Esophagus muscularis mucosa (tissue), 4 donors: ENCODE measurements around the gene TANGO2.

ENCODE experiments used
- EP300 ChIP-seq: sonication (generic); formaldehyde crosslinking; IDR thresholded peaks from one replicate; pipeline ENCODE4 v1.6.1; 2017; ENCODE audit warnings: antibody characterized with exemption
- POLR2A ChIP-seq: fragments of 450-650 bp; IDR thresholded peaks from one replicate; pipeline ENCODE4 v1.6.1; 2017; ENCODE audit warnings: antibody characterized with exemption, moderate library complexity, mild to moderate bottlenecking, low read depth
- POLR2AphosphoS5 ChIP-seq, 2 donors: sonication (generic); formaldehyde crosslinking; IDR thresholded peaks; one replicate each; pipeline ENCODE4 v1.6.1; 2017; ENCODE audit warnings: antibody characterized with exemption in 2 of 2
- TF ChIP-seq, protein P1 (sequence below), 3 experiments: fragments of 200-600 bp in 2 of 3; fragments of 450-650 bp in 1 of 3; sonication (generic) in 2 of 3; IDR thresholded peaks; one replicate each; pipeline ENCODE4 v1.5.1; 2017 to 2019; ENCODE audit warnings: antibody characterized with exemption in 3 of 3, mild to moderate bottlenecking in 2 of 3, moderate library complexity in 1 of 3

DNA sequence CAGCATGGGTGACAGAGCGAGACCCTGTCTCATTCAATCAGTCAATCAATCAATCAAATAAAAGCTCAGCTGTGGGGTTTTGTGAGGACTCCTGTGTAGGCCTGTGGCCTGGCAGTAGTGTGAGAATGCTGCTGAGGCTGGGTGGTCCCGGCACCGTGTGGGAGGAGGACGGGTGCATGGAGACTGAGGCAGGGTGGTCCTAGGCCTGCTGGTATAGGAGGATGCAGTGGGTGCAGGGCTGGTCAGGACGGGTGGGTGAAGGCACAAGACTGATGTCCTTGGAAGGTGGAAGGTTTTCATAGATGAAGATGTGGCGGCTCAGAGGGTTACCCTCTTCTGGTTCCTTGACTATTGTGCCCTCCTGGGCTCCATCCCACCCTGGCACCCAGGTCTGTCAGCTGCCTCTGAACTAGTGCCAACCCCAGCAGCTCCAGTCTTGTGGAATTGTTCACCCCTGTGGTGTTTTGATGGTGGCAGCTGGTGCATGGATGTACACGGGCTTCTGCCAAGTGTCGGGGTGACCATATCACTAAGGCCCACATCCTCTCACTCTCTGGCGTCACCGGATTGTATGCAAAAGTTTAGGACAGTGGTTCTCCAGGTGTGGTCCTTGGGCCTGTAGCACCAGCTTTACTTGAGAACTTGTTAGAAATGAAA lies 23.7 kb downstream of the TANGO2 start:
- TF ChIP-seq, protein P1, sequence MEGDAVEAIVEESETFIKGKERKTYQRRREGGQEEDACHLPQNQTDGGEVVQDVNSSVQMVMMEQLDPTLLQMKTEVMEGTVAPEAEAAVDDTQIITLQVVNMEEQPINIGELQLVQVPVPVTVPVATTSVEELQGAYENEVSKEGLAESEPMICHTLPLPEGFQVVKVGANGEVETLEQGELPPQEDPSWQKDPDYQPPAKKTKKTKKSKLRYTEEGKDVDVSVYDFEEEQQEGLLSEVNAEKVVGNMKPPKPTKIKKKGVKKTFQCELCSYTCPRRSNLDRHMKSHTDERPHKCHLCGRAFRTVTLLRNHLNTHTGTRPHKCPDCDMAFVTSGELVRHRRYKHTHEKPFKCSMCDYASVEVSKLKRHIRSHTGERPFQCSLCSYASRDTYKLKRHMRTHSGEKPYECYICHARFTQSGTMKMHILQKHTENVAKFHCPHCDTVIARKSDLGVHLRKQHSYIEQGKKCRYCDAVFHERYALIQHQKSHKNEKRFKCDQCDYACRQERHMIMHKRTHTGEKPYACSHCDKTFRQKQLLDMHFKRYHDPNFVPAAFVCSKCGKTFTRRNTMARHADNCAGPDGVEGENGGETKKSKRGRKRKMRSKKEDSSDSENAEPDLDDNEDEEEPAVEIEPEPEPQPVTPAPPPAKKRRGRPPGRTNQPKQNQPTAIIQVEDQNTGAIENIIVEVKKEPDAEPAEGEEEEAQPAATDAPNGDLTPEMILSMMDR (IDR thresholded peaks at IDR 0.05): no peak
- no peak for TF ChIP-seq POLR2A
- no peak for TF ChIP-seq POLR2AphosphoS5 (IDR thresholded peaks at IDR 0.05)
- TF ChIP-seq EP300: no peak
